HCT116 (cell line): ENCODE measurements around the gene HDAC11.

Source experiments
- CTCF ChIP-seq, 3 experiments: fragments of 200-600 bp in 1 of 3; sonication (generic) in 1 of 3; IDR thresholded peaks in 2 of 3; conservative IDR thresholded peaks in 1 of 3; 2 replicates each; pipeline ENCODE4 v1.5.1; 2012 to 2017; ENCODE audit warnings: low read depth in 2 of 3, low read length in 2 of 3, antibody characterized with exemption in 1 of 3, borderline replicate concordance in 1 of 3, control low read depth in 1 of 3, mild to moderate bottlenecking in 1 of 3, mixed read lengths in 1 of 3, mixed run types in 1 of 3, moderate library complexity in 1 of 3; ENCODE audit not compliant: insufficient read depth in 1 of 3
- ELF1 ChIP-seq: IDR thresholded peaks from 2 replicates; pipeline ENCODE4 v1.6.1; 2012; ENCODE audit warnings: low read depth, borderline replicate concordance
- EZH2 ChIP-seq: fragments of 200-600 bp; sonication (generic); IDR thresholded peaks from 2 replicates; pipeline ENCODE4 v1.6.1; 2017; ENCODE audit warnings: antibody characterized with exemption, mixed run types
- MAX ChIP-seq: IDR thresholded peaks from 2 replicates; pipeline ENCODE4 v1.6.1; 2012
- POLR2A ChIP-seq: IDR thresholded peaks from 2 replicates; pipeline ENCODE4 v1.7.0; 2011; ENCODE audit warnings: borderline replicate concordance; ENCODE audit not compliant: insufficient read depth, insufficient read length; ENCODE audit errors: extremely low read depth
- POLR2AphosphoS5 ChIP-seq: IDR thresholded peaks from 2 replicates; pipeline ENCODE4 v1.6.1; 2011; ENCODE audit warnings: mild to moderate bottlenecking, low read depth, low read length, moderate library complexity
- SIN3A ChIP-seq: IDR thresholded peaks from 2 replicates; pipeline ENCODE4 v1.6.1; 2012; ENCODE audit warnings: low read depth
- ZFX ChIP-seq: fragments of 450-650 bp; IDR thresholded peaks from 2 replicates; pipeline ENCODE4 v1.6.1; 2017
- ZNF274 ChIP-seq: fragments of 200-500 bp; sonication (Bioruptor generic); IDR thresholded peaks from 2 replicates; pipeline ENCODE4 v1.6.1; 2014; ENCODE audit warnings: mild to moderate bottlenecking, low read depth, low read length, inconsistent platforms

GRCh38 chr3:13532631-13533030 lies 52.5 kb downstream of the HDAC11 start:
- no peak for TF ChIP-seq EZH2
- no peak for TF ChIP-seq ZNF274
- no peak for TF ChIP-seq MAX
- no peak for TF ChIP-seq CTCF (IDR thresholded peaks at IDR 0.05 in 2 of 3, conservative IDR thresholded peaks at IDR 0.05 in 1 of 3; ENCODE audit: borderline replicate concordance in 1 of 3, insufficient read depth in 1 of 3, low read depth in 2 of 3, low read length in 2 of 3)
- TF ChIP-seq SIN3A, result no peak
- TF ChIP-seq ZFX, result no peak
- TF ChIP-seq POLR2A, result no peak
- TF ChIP-seq POLR2AphosphoS5, result no peak
- no peak for TF ChIP-seq ELF1
